H9 (cell line): ENCODE measurements around the gene SRGAP3. TPM values are rescaled to one million over a fixed set of nuclear protein-coding genes. Genes with fewer than 3 reads are reported as not detected.

ENCODE experiments used
- DNase-seq: peaks from one replicate; pipeline ENCODE4 v3.0.0-alpha.2; 2017
- H2AFZ ChIP-seq: one replicate; pipeline ENCODE4 v1.6.1; 2013; ENCODE audit warnings: mild to moderate bottlenecking, low read length, control low read depth, moderate library complexity
- H2AK5ac ChIP-seq: 2 replicates; pipeline ENCODE4 v1.6.1; 2013; ENCODE audit warnings: low read length, control low read depth, mixed read lengths; ENCODE audit not compliant: insufficient read length
- H2BK120ac ChIP-seq: one replicate; pipeline ENCODE4 v1.6.1; 2013; ENCODE audit warnings: low read depth, mild to moderate bottlenecking, low read length, control low read depth, inconsistent platforms; ENCODE audit not compliant: poor library complexity, severe bottlenecking
- H2BK12ac ChIP-seq: 2 replicates; pipeline ENCODE4 v1.6.1; 2013; ENCODE audit warnings: low read length, control low read depth, mixed read lengths, low read depth; ENCODE audit not compliant: insufficient read length
- H2BK15ac ChIP-seq: 2 replicates; pipeline ENCODE4 v1.6.1; 2013; ENCODE audit warnings: low read depth, low read length, control low read depth
- H2BK20ac ChIP-seq: one replicate; pipeline ENCODE4 v1.6.1; 2013; ENCODE audit warnings: low read depth, mild to moderate bottlenecking, low read length, control low read depth, inconsistent platforms; ENCODE audit not compliant: poor library complexity, severe bottlenecking
- H2BK5ac ChIP-seq: 2 replicates; pipeline ENCODE4 v1.6.1; 2013; ENCODE audit warnings: low read length, control low read depth, mixed read lengths; ENCODE audit not compliant: insufficient read length
- H3K14ac ChIP-seq: 2 replicates; pipeline ENCODE4 v1.6.1; 2013; ENCODE audit warnings: low read length, control low read depth; ENCODE audit not compliant: insufficient read depth
- H3K18ac ChIP-seq: 2 replicates; pipeline ENCODE4 v1.6.1; 2013; ENCODE audit warnings: low read depth, mild to moderate bottlenecking, mixed read lengths, low read length, control low read depth; ENCODE audit not compliant: insufficient read length
- H3K23ac ChIP-seq: 2 replicates; pipeline ENCODE4 v1.6.1; 2013; ENCODE audit warnings: low read length, control low read depth, mixed read lengths, low read depth; ENCODE audit not compliant: insufficient read length
- H3K23me2 ChIP-seq: 2 replicates; pipeline ENCODE4 v1.6.1; 2013; ENCODE audit warnings: low read depth, mild to moderate bottlenecking, mixed read lengths, low read length, control low read depth; ENCODE audit not compliant: insufficient read length, poor library complexity, severe bottlenecking
- H3K27ac ChIP-seq: 2 replicates; pipeline ENCODE4 v1.5.1; 2013; ENCODE audit warnings: low read length, control low read depth, mixed read lengths, low read depth; ENCODE audit not compliant: insufficient read length
- H3K27me3 ChIP-seq: 2 replicates; pipeline ENCODE4 v1.6.1; 2013; ENCODE audit warnings: low read length, control low read depth, inconsistent platforms; ENCODE audit not compliant: insufficient read depth
- H3K4ac ChIP-seq: 2 replicates; pipeline ENCODE4 v1.6.1; 2013; ENCODE audit warnings: low read depth, mild to moderate bottlenecking, control low read depth, inconsistent platforms, low read length, moderate library complexity
- H3K4me1 ChIP-seq: 2 replicates; pipeline ENCODE4 v1.6.1; 2013; ENCODE audit warnings: low read length, control low read depth, inconsistent platforms; ENCODE audit not compliant: insufficient read depth
- H3K4me2 ChIP-seq: 2 replicates; pipeline ENCODE4 v1.6.1; 2013; ENCODE audit warnings: low read length, control low read depth, mixed read lengths; ENCODE audit not compliant: insufficient read length, insufficient read depth
- H3K56ac ChIP-seq: 2 replicates; pipeline ENCODE4 v1.6.1; 2013; ENCODE audit warnings: low read depth, mild to moderate bottlenecking, mixed read lengths, low read length, control low read depth; ENCODE audit not compliant: insufficient read length
- H3K79me1 ChIP-seq: 2 replicates; pipeline ENCODE4 v1.6.1; 2013; ENCODE audit warnings: low read depth, mild to moderate bottlenecking, moderate library complexity, low read length, control low read depth, inconsistent platforms; ENCODE audit not compliant: insufficient read depth, poor library complexity, severe bottlenecking
- H3K79me2 ChIP-seq: 2 replicates; pipeline ENCODE4 v1.6.1; 2013; ENCODE audit warnings: low read length, control low read depth, inconsistent platforms; ENCODE audit not compliant: insufficient read depth
- H3K9ac ChIP-seq: 2 replicates; pipeline ENCODE4 v1.6.1; 2013; ENCODE audit warnings: low read length, control low read depth, mixed read lengths; ENCODE audit not compliant: insufficient read length; ENCODE audit errors: extremely low read depth
- H3K9me3 ChIP-seq: one replicate; pipeline ENCODE4 v1.6.1; 2013; ENCODE audit warnings: low read depth, low read length, inconsistent platforms; ENCODE audit not compliant: control insufficient read depth
- H3T11ph ChIP-seq: one replicate; pipeline ENCODE4 v1.6.1; 2013; ENCODE audit warnings: mild to moderate bottlenecking, low read length, control low read depth, inconsistent platforms
- H4K20me1 ChIP-seq: one replicate; pipeline ENCODE4 v1.6.1; 2013; ENCODE audit not compliant: control insufficient read depth, insufficient read length, insufficient read depth
- H4K5ac ChIP-seq: 2 replicates; pipeline ENCODE4 v1.6.1; 2013; ENCODE audit warnings: low read depth, mild to moderate bottlenecking, mixed read lengths, low read length, control low read depth; ENCODE audit not compliant: insufficient read length
- H4K8ac ChIP-seq: replicated peaks from 2 replicates; pipeline ENCODE4 v1.6.1; 2013; ENCODE audit warnings: low read length, control low read depth, mixed read lengths, low read depth; ENCODE audit not compliant: insufficient read length
- H4K91ac ChIP-seq: 2 replicates; pipeline ENCODE4 v1.6.1; 2013; ENCODE audit warnings: low read depth, mild to moderate bottlenecking, moderate library complexity, mixed read lengths, low read length, control low read depth; ENCODE audit not compliant: insufficient read length
- H3K27ac Mint-ChIP-seq, 3 experiments: 2 replicates in 2 of 3; 3 replicates in 1 of 3; pipeline ENCODE4 v1.8.0; 2020 to 2021; ENCODE audit warnings: mixed read lengths in 3 of 3, mild to moderate bottlenecking in 1 of 3, moderate library complexity in 1 of 3
- H3K27me3 Mint-ChIP-seq: 2 replicates; pipeline ENCODE4 v1.8.0; 2021; ENCODE audit warnings: low read depth, mild to moderate bottlenecking, moderate library complexity, mixed read lengths
- H3K36me3 Mint-ChIP-seq, 3 experiments: 2 replicates in 2 of 3; 3 replicates in 1 of 3; pipeline ENCODE4 v1.8.0; 2020 to 2021; ENCODE audit warnings: low read depth in 3 of 3, mixed read lengths in 3 of 3; ENCODE audit not compliant: insufficient read depth in 1 of 3
- H3K4me1 Mint-ChIP-seq, 2 experiments: 2 replicates each; pipeline ENCODE4 v1.8.0; 2020; ENCODE audit warnings: mixed read lengths in 2 of 2
- H3K4me3 Mint-ChIP-seq, 2 experiments: 2 replicates in 1 of 2; 3 replicates in 1 of 2; pipeline ENCODE4 v1.8.0; 2020 to 2021; ENCODE audit warnings: mild to moderate bottlenecking in 2 of 2, mixed read lengths in 2 of 2, moderate library complexity in 1 of 2
- H3K9me3 Mint-ChIP-seq, 2 experiments: 2 replicates in 1 of 2; 3 replicates in 1 of 2; pipeline ENCODE4 v1.8.0; 2020; ENCODE audit warnings: mild to moderate bottlenecking in 2 of 2, mixed read lengths in 2 of 2, moderate library complexity in 1 of 2
- CTCF ChIP-seq: fragments of 200-600 bp; sonication (generic); conservative IDR thresholded peaks from 3 replicates; pipeline ENCODE4 v1.8.0; 2021; ENCODE audit warnings: antibody characterized with exemption, mild to moderate bottlenecking
- WGBS: extraction: QIAGEN DNeasy Blood & Tissue Kit; methylation state at CpG from one replicate; pipeline ENCODE4 v1.1.7; 2013; ENCODE audit warnings: missing lambda C conversion rate, low lambda C conversion rate, mixed read lengths; ENCODE audit not compliant: insufficient read length; ENCODE audit errors: extremely low coverage; 5-methylcytosine and 5-hydroxymethylcytosine counted together
- total RNA-seq: library from RNA; stranded (reverse); gene quantifications from 2 replicates; pipeline ENCODE4 v1.2.1, GENCODE V29; 2021

The SRGAP3 gene
- total RNA-seq, 1 experiment from 2014 or later = 3.4 TPM

GRCh38 chr3:9244495-9245183 is 4.8 kb downstream of the SRGAP3 start:
- Histone ChIP-seq H2BK12ac (no peak overlapping the region), H3K27me3 (no peaks in the 10 kb centered on the region), H4K8ac (no peak overlapping the region), H2BK5ac (no peak overlapping the region), H2BK120ac (no peak overlapping the region), H2BK20ac (no peak overlapping the region), H3K56ac (no peak overlapping the region), H2BK15ac (no peak overlapping the region), H3K14ac (no peak overlapping the region), H3T11ph (no peak overlapping the region), H3K18ac (no peak overlapping the region), H3K23me2 (no peaks in the 10 kb centered on the region), H3K9ac (no peak overlapping the region), H2AFZ (no peak overlapping the region), H4K5ac (no peak overlapping the region), H3K9me3 (no peaks in the 10 kb centered on the region), H3K4ac (no peak overlapping the region), H3K27ac (no peak overlapping the region), H4K91ac (no peak overlapping the region), H3K23ac (no peak overlapping the region), H3K4me2 (no peak overlapping the region), H2AK5ac (no peak overlapping the region), H3K4me1 (no peaks in the 10 kb centered on the region; the same call in 1 of the 2 replicates), H4K20me1 (no peaks in the 10 kb centered on the region), H3K79me2 (no peaks in the 10 kb centered on the region), H3K79me1 (no peaks in the 10 kb centered on the region)
- no peak for DNase-seq
- Mint-ChIP-seq H3K27ac (no peak overlapping the region), H3K36me3 (no peaks in the 10 kb centered on the region), H3K27me3 (peaks cover 12% of the 10 kb centered on the region), H3K4me1 (peaks cover 22 to 28% of the 10 kb centered on the region in 2 experiments), H3K4me3 (no peak overlapping the region), H3K9me3 (no peaks in the 10 kb centered on the region)
- no peak for TF ChIP-seq CTCF
- WGBS = no CpG with 5 or more reads among the region's 1 CpG
